NCI-H524 (cell line): ENCODE measurements around the gene MTRFR.
"Not testable (repeated sequence)": the region's sequence is repeated elsewhere in the genome, so short reads cannot be mapped to it uniquely, and the experiment has no call there.

Experiments used
- DNase-seq, 2 experiments: peaks; one replicate each; lab custom pipeline; 2025; lab: John Stamatoyannopoulos, UW

MTRFR gene

GRCh38 chr12:123248996-123249741 lies 15.9 kb downstream of the MTRFR start:
- DNase-seq: not testable (repeated sequence)

- DNase-seq: peak in 1 of 2 experiments; percentile 14
Measured at GRCh38 chr12:123250471-123251383, 17.5 kb downstream of the MTRFR start.

- DNase-seq: no peak
Measured at GRCh38 chr12:123251403-123252076, 18.3 kb downstream of the MTRFR start.

GRCh38 chr12:123252365-123252764 lies 19.1 kb downstream of the MTRFR start:
- DNase-seq: peak; percentile 9 to 62

- peak in 1 of 2 experiments; percentile 91 for DNase-seq
Measured at GRCh38 chr12:123253641-123254459, 20.6 kb downstream of the MTRFR start.

- DNase-seq: no peak
Measured at GRCh38 chr12:123254853-123255446, 21.7 kb downstream of the MTRFR start.

- DNase-seq: no peak
Measured at GRCh38 chr12:123258593-123258992, 25.4 kb downstream of the MTRFR start.

- DNase-seq: no peak
Measured at GRCh38 chr12:123260081-123260480, 26.8 kb downstream of the MTRFR start.

- no peak for DNase-seq
Measured at GRCh38 chr12:123261196-123261595, 28.0 kb downstream of the MTRFR start.

GRCh38 chr12:123263196-123263817 lies 30.1 kb downstream of the MTRFR start:
- DNase-seq: no peak

- DNase-seq: peak in 1 of 2 experiments; percentile 18
Measured at GRCh38 chr12:123264642-123265041, 31.4 kb downstream of the MTRFR start.

- DNase-seq: no peak
Measured at GRCh38 chr12:123265851-123266678, 32.8 kb downstream of the MTRFR start.

- no peak for DNase-seq
Measured at GRCh38 chr12:123266679-123267277, 33.5 kb downstream of the MTRFR start.

- peak in 1 of 2 experiments; percentile 22 for DNase-seq
Measured at GRCh38 chr12:123267335-123267920, 34.2 kb downstream of the MTRFR start.

- DNase-seq: peak; percentile 83 to 91
Measured at GRCh38 chr12:123267991-123268843, 35.0 kb downstream of the MTRFR start.

- no peak for DNase-seq
Measured at GRCh38 chr12:123268850-123269249, 35.6 kb downstream of the MTRFR start.

GRCh38 chr12:123269395-123269892 lies 36.2 kb downstream of the MTRFR start:
- peak; percentile 50 to 70 for DNase-seq

GRCh38 chr12:123269896-123270213 lies 36.6 kb downstream of the MTRFR start:
- no peak for DNase-seq
